Superior temporal gyrus (tissue), 1 donor: ENCODE results near the gene PPP3CA.

Experiments used
- DNase-seq: peaks from one replicate; pipeline ENCODE4 v3.0.0-alpha.2; 2016; ENCODE audit errors: extremely low spot score

PPP3CA gene

GRCh38 chr4:101050837-101051205, 296.5 kb downstream of the PPP3CA start:
- DNase-seq = no peak

- DNase-seq = no peak
These were observed 297.1 kb downstream of the PPP3CA start for GRCh38 chr4:101050088-101050836.

GRCh38 chr4:101049549-101050001, 297.8 kb downstream of the PPP3CA start:
- DNase-seq = no peak

GRCh38 chr4:101044766-101045165, 302.6 kb downstream of the PPP3CA start:
- DNase-seq = no peak

- no peak for DNase-seq
These were observed 304.5 kb downstream of the PPP3CA start for GRCh38 chr4:101042847-101043246.

GRCh38 chr4:101040776-101041175, 306.6 kb downstream of the PPP3CA start:
- DNase-seq = no peak

- no peak for DNase-seq
These were observed 308.0 kb downstream of the PPP3CA start for GRCh38 chr4:101039367-101039766.

GRCh38 chr4:101037938-101038413, 309.4 kb downstream of the PPP3CA start:
- no peak for DNase-seq

GRCh38 chr4:101037249-101037648, 310.1 kb downstream of the PPP3CA start:
- DNase-seq = no peak

- DNase-seq = no peak
These were observed 311.8 kb downstream of the PPP3CA start for GRCh38 chr4:101035487-101035886.

GRCh38 chr4:101033986-101034385, 313.3 kb downstream of the PPP3CA start:
- no peak for DNase-seq

- no peak for DNase-seq
These were observed 314.8 kb downstream of the PPP3CA start for GRCh38 chr4:101032541-101032940.

GRCh38 chr4:101031971-101032370, 315.4 kb downstream of the PPP3CA start:
- no peak for DNase-seq

- DNase-seq = no peak
These were observed 318.4 kb downstream of the PPP3CA start for GRCh38 chr4:101028886-101029285.

- DNase-seq = no peak
These were observed 319.6 kb downstream of the PPP3CA start for GRCh38 chr4:101027721-101028120.

GRCh38 chr4:101025755-101026154, 321.6 kb downstream of the PPP3CA start:
- no peak for DNase-seq

GRCh38 chr4:101022151-101023024, 324.9 kb downstream of the PPP3CA start:
- peak; percentile 6 for DNase-seq

- no peak for DNase-seq
These were observed 326.4 kb downstream of the PPP3CA start for GRCh38 chr4:101020956-101021355.

GRCh38 chr4:101019941-101020401, 327.4 kb downstream of the PPP3CA start:
- no peak for DNase-seq

GRCh38 chr4:101019313-101019712, 328.0 kb downstream of the PPP3CA start:
- DNase-seq = no peak

GRCh38 chr4:101018836-101019235, 328.5 kb downstream of the PPP3CA start:
- DNase-seq = no peak

GRCh38 chr4:101014417-101014816, 332.9 kb downstream of the PPP3CA start:
- no peak for DNase-seq

- no peak for DNase-seq
These were observed 336.3 kb downstream of the PPP3CA start for GRCh38 chr4:101010987-101011386.
